ENCODE measurements around the gene TECPR2. TPM values are rescaled to one million over a fixed set of nuclear protein-coding genes. Genes with fewer than 3 reads are reported as not detected.

The TECPR2 gene
- total and polyA plus RNA-seq, 2 of the 13 experiments (the other 11 are each of a cell fraction or from before 2014, with no cell fraction given) = 3.5 to 5.7 TPM

DNA sequence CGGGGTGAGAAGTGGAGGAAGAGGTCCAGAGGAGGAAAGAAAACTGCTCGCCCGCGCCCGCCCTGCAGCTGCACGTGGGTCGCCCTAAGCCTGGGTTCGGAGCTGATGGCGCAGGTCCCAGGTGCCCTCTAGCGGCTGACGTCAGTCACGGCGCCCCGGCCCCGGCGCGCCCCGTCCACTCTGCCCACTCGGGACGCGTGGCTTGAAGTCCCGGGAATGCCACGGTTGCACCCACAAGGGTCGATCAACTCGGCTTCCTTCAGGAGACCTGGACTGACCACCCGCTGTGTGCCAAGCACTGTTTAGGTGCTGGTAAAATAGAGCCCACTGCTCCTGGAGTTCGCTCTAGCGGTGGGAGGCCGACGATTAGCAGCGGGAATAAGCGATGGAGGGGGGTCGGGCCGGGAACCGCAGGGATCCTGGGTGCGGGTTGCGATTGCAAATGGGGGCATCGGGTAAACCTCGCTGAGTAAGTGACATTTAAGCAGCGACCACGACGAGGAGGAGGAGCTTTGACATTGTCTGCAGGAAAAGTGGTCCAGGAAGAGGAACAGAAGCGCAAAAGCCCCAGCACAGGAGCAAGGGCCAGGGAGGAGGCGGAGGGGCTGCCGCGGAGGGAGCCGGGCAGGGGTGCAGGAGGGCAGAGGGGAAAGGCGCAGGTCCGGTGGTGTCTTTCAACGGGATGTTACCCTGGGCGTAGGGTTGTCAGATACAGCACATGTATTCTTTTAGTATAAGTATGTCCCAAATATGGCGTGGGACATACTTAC, 48.3 kb upstream of the TECPR2 start (continued):
- TF ChIP-seq ZSCAN20 (CRISPR knock-in tag; IDR thresholded peaks at IDR 0.05; ENCODE audit: borderline replicate concordance) = no peak; the same call in 1 of the 2 replicates
- TF ChIP-seq NKX3-1 (CRISPR knock-in tag; IDR thresholded peaks at IDR 0.05) = no peak
- TF ChIP-seq PCBP1 (IDR thresholded peaks at IDR 0.05; ENCODE audit: borderline replicate concordance, low read depth, low read length) = no peak
- 0 out of 2 replicates have a peak, but pooled peaks have one; percentile 27 for TF ChIP-seq ZNF788 (CRISPR knock-in tag; IDR thresholded peaks at IDR 0.05; ENCODE audit: borderline replicate concordance)
- no peak for TF ChIP-seq BCL6 (CRISPR knock-in tag; IDR thresholded peaks at IDR 0.05)
- TF ChIP-seq, protein P1, sequence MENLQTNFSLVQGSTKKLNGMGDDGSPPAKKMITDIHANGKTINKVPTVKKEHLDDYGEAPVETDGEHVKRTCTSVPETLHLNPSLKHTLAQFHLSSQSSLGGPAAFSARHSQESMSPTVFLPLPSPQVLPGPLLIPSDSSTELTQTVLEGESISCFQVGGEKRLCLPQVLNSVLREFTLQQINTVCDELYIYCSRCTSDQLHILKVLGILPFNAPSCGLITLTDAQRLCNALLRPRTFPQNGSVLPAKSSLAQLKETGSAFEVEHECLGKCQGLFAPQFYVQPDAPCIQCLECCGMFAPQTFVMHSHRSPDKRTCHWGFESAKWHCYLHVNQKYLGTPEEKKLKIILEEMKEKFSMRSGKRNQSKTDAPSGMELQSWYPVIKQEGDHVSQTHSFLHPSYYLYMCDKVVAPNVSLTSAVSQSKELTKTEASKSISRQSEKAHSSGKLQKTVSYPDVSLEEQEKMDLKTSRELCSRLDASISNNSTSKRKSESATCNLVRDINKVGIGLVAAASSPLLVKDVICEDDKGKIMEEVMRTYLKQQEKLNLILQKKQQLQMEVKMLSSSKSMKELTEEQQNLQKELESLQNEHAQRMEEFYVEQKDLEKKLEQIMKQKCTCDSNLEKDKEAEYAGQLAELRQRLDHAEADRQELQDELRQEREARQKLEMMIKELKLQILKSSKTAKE (CRISPR knock-in tag; IDR thresholded peaks at IDR 0.05; ENCODE audit: borderline replicate concordance) = no peak
- no peak for TF ChIP-seq ZFP36L2 (CRISPR knock-in tag; IDR thresholded peaks at IDR 0.05)
- TF ChIP-seq, protein P2, sequence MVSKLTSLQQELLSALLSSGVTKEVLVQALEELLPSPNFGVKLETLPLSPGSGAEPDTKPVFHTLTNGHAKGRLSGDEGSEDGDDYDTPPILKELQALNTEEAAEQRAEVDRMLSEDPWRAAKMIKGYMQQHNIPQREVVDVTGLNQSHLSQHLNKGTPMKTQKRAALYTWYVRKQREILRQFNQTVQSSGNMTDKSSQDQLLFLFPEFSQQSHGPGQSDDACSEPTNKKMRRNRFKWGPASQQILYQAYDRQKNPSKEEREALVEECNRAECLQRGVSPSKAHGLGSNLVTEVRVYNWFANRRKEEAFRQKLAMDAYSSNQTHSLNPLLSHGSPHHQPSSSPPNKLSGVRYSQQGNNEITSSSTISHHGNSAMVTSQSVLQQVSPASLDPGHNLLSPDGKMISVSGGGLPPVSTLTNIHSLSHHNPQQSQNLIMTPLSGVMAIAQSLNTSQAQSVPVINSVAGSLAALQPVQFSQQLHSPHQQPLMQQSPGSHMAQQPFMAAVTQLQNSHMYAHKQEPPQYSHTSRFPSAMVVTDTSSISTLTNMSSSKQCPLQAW (CRISPR knock-in tag; IDR thresholded peaks at IDR 0.05) = 0 out of 2 replicates have a peak, but pooled peaks have one; percentile 55
- TF ChIP-seq, protein P3, sequence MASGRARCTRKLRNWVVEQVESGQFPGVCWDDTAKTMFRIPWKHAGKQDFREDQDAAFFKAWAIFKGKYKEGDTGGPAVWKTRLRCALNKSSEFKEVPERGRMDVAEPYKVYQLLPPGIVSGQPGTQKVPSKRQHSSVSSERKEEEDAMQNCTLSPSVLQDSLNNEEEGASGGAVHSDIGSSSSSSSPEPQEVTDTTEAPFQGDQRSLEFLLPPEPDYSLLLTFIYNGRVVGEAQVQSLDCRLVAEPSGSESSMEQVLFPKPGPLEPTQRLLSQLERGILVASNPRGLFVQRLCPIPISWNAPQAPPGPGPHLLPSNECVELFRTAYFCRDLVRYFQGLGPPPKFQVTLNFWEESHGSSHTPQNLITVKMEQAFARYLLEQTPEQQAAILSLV (CRISPR knock-in tag; IDR thresholded peaks at IDR 0.05; ENCODE audit: borderline replicate concordance) = no peak
- peak; percentile 48; the same call in 1 of the 2 replicates for TF ChIP-seq ZNF441 (CRISPR knock-in tag; IDR thresholded peaks at IDR 0.05; ENCODE audit: borderline replicate concordance)
- peak; percentile 90; the same call in 1 of the 2 replicates for TF ChIP-seq ZNF558 (CRISPR knock-in tag; IDR thresholded peaks at IDR 0.05; ENCODE audit: borderline replicate concordance)
- TF ChIP-seq ZNF296 (CRISPR knock-in tag; conservative IDR thresholded peaks at IDR 0.05) = no peak
- TF ChIP-seq MTA1 (CRISPR knock-in tag; IDR thresholded peaks at IDR 0.05; ENCODE audit: borderline replicate concordance) = peak; percentile 95
- 0 out of 2 replicates have a peak, but pooled peaks have one; percentile 43 for TF ChIP-seq ZNF780A (CRISPR knock-in tag; IDR thresholded peaks at IDR 0.05)
- peak; percentile 61 for TF ChIP-seq ZNF605 (CRISPR knock-in tag; IDR thresholded peaks at IDR 0.05)
- TF ChIP-seq, protein P4, sequence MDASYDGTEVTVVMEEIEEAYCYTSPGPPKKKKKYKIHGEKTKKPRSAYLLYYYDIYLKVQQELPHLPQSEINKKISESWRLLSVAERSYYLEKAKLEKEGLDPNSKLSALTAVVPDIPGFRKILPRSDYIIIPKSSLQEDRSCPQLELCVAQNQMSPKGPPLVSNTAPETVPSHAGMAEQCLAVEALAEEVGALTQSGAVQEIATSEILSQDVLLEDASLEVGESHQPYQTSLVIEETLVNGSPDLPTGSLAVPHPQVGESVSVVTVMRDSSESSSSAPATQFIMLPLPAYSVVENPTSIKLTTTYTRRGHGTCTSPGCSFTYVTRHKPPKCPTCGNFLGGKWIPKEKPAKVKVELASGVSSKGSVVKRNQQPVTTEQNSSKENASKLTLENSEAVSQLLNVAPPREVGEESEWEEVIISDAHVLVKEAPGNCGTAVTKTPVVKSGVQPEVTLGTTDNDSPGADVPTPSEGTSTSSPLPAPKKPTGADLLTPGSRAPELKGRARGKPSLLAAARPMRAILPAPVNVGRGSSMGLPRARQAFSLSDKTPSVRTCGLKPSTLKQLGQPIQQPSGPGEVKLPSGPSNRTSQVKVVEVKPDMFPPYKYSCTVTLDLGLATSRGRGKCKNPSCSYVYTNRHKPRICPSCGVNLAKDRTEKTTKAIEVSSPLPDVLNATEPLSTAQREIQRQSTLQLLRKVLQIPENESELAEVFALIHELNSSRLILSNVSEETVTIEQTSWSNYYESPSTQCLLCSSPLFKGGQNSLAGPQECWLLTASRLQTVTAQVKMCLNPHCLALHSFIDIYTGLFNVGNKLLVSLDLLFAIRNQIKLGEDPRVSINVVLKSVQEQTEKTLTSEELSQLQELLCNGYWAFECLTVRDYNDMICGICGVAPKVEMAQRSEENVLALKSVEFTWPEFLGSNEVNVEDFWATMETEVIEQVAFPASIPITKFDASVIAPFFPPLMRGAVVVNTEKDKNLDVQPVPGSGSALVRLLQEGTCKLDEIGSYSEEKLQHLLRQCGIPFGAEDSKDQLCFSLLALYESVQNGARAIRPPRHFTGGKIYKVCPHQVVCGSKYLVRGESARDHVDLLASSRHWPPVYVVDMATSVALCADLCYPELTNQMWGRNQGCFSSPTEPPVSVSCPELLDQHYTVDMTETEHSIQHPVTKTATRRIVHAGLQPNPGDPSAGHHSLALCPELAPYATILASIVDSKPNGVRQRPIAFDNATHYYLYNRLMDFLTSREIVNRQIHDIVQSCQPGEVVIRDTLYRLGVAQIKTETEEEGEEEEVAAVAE (CRISPR knock-in tag; IDR thresholded peaks at IDR 0.05; ENCODE audit: borderline replicate concordance) = no peak; the same call in 1 of the 2 replicates
- TF ChIP-seq ZNF24 (IDR thresholded peaks at IDR 0.05) = no peak
